ENCODE results near the gene HPGDS. TPM values are rescaled to one million over a fixed set of nuclear protein-coding genes. Genes with fewer than 3 reads are reported as not detected.
A peak's percentile ranks its signal among the peaks of the same experiment; 100 is the strongest.
"Not testable (repeated sequence)": the region's sequence is repeated elsewhere in the genome, so short reads cannot be mapped to it uniquely, and the experiment has no call there.

Gene HPGDS
- total RNA-seq, 2 experiments from 2014 or later, result 0.41 to 0.66 TPM

DNA sequence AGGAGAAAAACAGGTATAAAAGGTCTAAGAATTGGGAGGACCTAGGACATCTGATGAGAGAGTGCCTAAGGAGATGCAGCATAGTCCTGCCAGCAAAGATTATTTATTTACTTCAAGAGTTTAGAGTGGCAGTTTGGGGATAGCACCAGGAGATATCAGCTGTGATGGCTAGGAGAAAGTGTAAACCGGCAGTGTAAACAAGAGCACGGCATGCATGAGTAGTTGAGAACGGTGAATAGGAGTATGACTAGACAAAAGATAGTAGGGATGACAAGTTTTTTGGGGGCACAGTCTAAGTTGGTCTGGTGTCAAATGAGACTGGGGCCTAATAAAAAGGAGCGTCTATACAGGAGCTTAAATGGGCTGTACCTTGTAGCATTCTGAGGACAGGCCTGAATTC is 48.7 kb downstream of the HPGDS start:
- H3K9me3 Mint-ChIP-seq (ENCODE audit: low read depth); ATAC-seq; H3K27ac Mint-ChIP-seq; H3K4me1 Mint-ChIP-seq; DNase-seq; CTCF ChIA-PET; H3K4me3 Mint-ChIP-seq; H3K27me3 Mint-ChIP-seq: not testable (repeated sequence)
- H3K36me3 Mint-ChIP-seq, result peaks cover 18% of the 10 kb centered on the region

DNA sequence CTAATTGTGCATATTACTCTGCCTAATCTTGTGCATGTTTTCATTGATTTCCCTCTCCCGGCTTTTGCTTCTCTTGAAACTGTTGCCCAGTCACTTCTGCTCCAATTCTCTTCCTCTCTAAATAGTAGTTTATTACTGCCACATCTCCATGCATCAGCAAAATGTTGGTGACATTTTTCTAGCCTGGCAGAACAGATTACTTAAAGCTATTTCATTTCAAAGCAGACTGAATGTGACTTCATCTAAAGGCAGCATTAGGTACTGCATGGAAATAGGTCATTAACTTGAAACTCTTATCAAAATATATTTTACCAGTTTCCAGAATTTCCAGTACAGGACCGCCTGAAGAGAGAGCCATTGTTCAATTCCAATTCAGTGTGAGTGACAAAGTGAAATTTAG is 52.4 kb downstream of the HPGDS start:
- DNase-seq, result no peak
- ATAC-seq, result no peak
- peak overlapping the region; percentile 16 for H3K27ac Mint-ChIP-seq
- H3K4me1 Mint-ChIP-seq, result peaks cover 2% of the 10 kb centered on the region
- CTCF ChIA-PET, result no interaction called here
- H3K9me3 Mint-ChIP-seq (ENCODE audit: low read depth), result no peaks in the 10 kb centered on the region
- H3K4me3 Mint-ChIP-seq, result no peak overlapping the region
- no peaks in the 10 kb centered on the region for H3K27me3 Mint-ChIP-seq
- H3K36me3 Mint-ChIP-seq, result peaks cover 31% of the 10 kb centered on the region

DNA sequence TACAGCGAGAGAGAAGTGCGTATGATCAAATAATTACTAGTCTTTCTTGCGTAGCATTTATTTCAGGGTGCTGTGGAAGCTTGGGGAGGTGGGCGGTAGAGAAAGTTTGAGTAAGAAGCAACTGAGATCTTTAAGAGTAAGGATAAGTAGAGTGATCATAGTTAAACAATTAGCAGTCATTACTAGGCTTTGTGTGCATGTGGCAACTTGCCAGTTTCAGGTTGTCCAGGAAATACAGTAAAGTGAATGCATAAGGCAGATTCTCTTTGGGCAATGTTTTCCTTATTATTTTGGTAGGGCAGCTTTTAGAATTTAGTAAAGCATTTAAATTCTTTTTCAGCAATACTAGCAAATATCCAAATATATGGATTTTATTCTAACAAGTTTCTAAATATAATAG is 57.0 kb downstream of the HPGDS start:
- Mint-ChIP-seq H3K36me3 (peaks cover 46% of the 10 kb centered on the region), H3K9me3 (ENCODE audit: low read depth) (no peaks in the 10 kb centered on the region), H3K4me1 (peaks cover 5% of the 10 kb centered on the region), H3K4me3 (no peak overlapping the region), H3K27ac (no peak overlapping the region), H3K27me3 (no peaks in the 10 kb centered on the region)
- DNase-seq (no peak), ATAC-seq (no peak)
- CTCF ChIA-PET, result no interaction called here

DNA sequence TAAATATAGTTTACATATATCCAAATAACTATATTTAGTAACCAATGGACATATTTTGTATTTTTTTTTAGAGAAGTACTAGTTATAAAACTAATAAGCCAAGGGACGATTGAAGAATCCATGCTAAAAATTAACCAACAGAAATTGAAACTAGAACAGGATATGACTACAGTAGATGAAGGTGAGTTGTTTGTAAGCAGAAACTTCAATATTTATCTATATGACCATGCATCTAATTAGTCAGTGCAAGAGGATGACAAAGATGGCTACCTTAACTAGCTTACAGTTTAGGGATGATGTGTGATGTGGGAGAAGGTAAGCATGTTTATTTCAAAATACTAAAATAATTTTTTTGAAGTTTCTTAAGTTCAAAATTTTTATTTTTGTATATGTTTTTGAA is 57.7 kb downstream of the HPGDS start:
- H3K9me3 Mint-ChIP-seq (ENCODE audit: low read depth), result no peaks in the 10 kb centered on the region
- CTCF ChIA-PET, result no interaction called here
- peaks cover 43% of the 10 kb centered on the region for H3K36me3 Mint-ChIP-seq
- H3K4me1 Mint-ChIP-seq, result peaks cover 5% of the 10 kb centered on the region
- no peaks in the 10 kb centered on the region for H3K27me3 Mint-ChIP-seq
- ATAC-seq, result peak; percentile 33
- H3K27ac Mint-ChIP-seq, result no peak overlapping the region
- no peak for DNase-seq
- H3K4me3 Mint-ChIP-seq, result no peak overlapping the region

DNA sequence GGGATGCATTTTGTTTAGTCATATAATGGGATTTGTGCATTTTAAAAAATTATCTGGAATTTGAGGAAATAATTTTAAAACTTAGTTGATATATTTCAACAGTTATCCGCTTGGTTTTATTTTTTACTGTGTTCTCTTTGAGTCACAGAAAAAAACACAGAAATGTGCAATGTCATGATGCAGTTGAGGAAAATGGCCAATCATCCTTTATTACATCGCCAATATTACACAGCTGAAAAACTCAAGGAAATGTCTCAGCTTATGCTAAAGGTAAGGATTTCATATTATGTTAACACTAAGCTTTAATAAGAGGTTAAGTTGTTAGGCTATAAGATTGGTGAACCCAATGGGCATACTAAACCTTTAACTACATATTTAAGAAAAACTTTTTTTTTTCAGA is 63.9 kb downstream of the HPGDS start:
- Mint-ChIP-seq H3K36me3 (peaks cover 44% of the 10 kb centered on the region), H3K9me3 (ENCODE audit: low read depth) (no peaks in the 10 kb centered on the region), H3K4me1 (no peaks in the 10 kb centered on the region), H3K27me3 (no peaks in the 10 kb centered on the region), H3K4me3 (no peak overlapping the region), H3K27ac (no peak overlapping the region)
- ATAC-seq, result no peak
- no peak for DNase-seq
- CTCF ChIA-PET, result no interaction called here

DNA sequence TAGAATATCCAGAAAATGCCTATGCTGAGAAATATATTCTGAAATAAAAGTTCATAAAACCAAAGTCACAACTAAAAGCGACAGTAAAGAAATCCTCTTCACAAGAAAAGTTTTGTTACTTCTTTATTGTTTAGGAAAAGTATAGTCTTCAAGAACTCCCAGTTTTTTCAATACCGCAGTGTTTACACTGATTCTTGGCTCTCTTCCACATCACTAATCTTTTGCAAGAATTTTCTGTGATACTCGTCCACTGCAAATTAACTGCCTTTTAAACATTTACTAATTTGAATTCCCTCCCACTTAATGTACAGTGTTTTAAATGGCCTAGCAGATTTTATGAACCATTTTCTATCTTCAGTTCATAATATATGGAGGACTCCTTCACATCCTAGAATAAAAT is 65.1 kb downstream of the HPGDS start:
- no peaks in the 10 kb centered on the region for H3K4me1 Mint-ChIP-seq
- ATAC-seq, result no peak
- no peak for DNase-seq
- CTCF ChIA-PET, result no interaction called here
- H3K36me3 Mint-ChIP-seq, result peaks cover 38% of the 10 kb centered on the region
- H3K27ac Mint-ChIP-seq, result no peak overlapping the region
- H3K9me3 Mint-ChIP-seq (ENCODE audit: low read depth), result no peaks in the 10 kb centered on the region
- H3K27me3 Mint-ChIP-seq, result no peaks in the 10 kb centered on the region
- no peak overlapping the region for H3K4me3 Mint-ChIP-seq

DNA sequence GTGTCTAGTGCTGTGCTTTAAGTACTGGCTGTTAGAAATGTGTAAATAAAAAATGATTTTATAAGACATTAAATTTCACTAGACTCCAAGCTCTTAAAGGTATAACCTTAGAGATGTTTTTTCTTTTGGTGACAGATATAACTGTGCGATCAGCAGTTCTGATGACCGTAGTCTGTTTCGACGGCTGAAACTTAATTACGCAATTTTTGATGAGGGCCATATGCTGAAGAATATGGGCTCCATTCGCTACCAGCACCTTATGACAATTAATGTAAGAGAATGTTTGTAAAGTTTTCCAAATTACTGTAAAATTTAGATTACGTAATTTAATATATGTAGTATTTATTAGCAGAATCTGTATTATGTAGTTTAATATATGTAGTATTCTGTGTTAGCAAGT is 66.4 kb downstream of the HPGDS start:
- Mint-ChIP-seq H3K9me3 (ENCODE audit: low read depth) (no peaks in the 10 kb centered on the region), H3K4me3 (no peak overlapping the region), H3K27me3 (no peaks in the 10 kb centered on the region), H3K36me3 (peaks cover 34% of the 10 kb centered on the region), H3K4me1 (no peaks in the 10 kb centered on the region), H3K27ac (no peak overlapping the region)
- CTCF ChIA-PET, result no interaction called here
- DNase-seq, result no peak
- ATAC-seq, result no peak

DNA sequence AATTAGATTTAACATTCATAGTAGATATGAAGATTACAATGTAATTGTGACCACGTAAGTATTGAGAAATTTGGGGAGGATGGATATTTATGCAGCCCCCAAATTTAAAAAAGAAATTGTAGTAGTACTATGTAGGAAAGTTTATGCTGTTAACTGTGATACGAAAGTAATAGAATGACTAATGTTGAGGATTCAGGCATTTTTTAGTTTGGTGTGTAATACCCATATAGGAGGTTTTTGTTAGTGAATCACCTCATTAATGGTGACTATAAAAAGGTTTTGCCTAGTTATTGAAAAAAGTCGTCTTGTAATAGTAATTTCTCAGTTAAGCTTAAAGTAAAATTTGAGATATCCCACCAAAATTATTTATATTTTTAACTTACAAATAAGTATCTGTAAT is 67.7 kb downstream of the HPGDS start:
- Mint-ChIP-seq H3K4me3 (no peak overlapping the region), H3K4me1 (no peaks in the 10 kb centered on the region), H3K27me3 (no peaks in the 10 kb centered on the region), H3K36me3 (peaks cover 32% of the 10 kb centered on the region), H3K27ac (no peak overlapping the region), H3K9me3 (ENCODE audit: low read depth) (no peaks in the 10 kb centered on the region)
- CTCF ChIA-PET, result interaction anchor here (0.7 kb wide), 1 partner anchor 39 kb away, joined by 3 read pairs; no protein-coding TSS in a partner anchor
- ATAC-seq (no peak), DNase-seq (no peak)

DNA sequence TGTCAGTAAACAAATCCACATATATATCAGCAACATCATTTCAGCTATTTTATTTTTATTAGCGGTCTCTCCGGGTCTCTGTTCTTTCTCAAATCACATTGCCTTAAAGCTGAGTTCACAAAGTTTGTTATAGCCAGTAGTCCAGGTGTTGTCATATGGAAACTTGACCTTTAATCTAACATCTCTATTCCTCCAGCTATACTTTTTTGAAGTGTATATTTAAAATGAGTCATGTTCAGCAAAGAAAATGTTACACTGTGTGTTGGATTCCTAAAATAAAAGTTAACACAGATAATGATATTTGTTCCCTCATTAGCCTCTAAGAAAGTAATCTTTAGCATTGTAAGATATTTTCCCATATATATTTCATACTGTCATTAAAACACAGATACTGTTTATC is 71.4 kb downstream of the HPGDS start:
- CTCF ChIA-PET, result no interaction called here
- H3K4me1 Mint-ChIP-seq, result peaks cover 3% of the 10 kb centered on the region
- ATAC-seq, result no peak
- no peaks in the 10 kb centered on the region for H3K9me3 Mint-ChIP-seq (ENCODE audit: low read depth)
- peaks cover 18% of the 10 kb centered on the region for H3K36me3 Mint-ChIP-seq
- no peak overlapping the region for H3K27ac Mint-ChIP-seq
- H3K27me3 Mint-ChIP-seq, result no peaks in the 10 kb centered on the region
- no peak for DNase-seq
- no peak overlapping the region for H3K4me3 Mint-ChIP-seq

DNA sequence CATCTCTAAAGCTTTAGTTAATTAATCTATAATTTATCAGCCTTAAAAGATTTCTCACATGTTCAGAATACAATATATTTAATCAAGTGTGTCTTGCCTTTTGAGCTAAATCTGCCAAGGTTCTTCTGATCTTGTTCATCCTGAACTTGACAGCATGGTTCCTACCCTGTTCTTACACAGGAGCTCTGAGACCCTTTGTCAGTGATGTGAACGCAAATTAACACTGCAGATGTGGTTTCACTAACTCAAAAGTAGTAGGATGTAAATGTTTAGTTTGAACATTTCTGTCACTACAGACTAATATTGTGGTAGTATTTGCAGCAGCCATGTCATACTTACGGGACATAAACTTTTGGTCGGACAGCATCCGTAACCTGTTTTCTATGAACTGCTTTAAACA is 75.6 kb downstream of the HPGDS start:
- CTCF ChIA-PET, result no interaction called here
- Mint-ChIP-seq H3K27me3 (no peaks in the 10 kb centered on the region), H3K9me3 (ENCODE audit: low read depth) (no peaks in the 10 kb centered on the region), H3K4me3 (no peak overlapping the region), H3K27ac (no peak overlapping the region), H3K4me1 (peaks cover 3% of the 10 kb centered on the region), H3K36me3 (peaks cover 19% of the 10 kb centered on the region)
- DNase-seq, result no peak
- no peak for ATAC-seq

DNA sequence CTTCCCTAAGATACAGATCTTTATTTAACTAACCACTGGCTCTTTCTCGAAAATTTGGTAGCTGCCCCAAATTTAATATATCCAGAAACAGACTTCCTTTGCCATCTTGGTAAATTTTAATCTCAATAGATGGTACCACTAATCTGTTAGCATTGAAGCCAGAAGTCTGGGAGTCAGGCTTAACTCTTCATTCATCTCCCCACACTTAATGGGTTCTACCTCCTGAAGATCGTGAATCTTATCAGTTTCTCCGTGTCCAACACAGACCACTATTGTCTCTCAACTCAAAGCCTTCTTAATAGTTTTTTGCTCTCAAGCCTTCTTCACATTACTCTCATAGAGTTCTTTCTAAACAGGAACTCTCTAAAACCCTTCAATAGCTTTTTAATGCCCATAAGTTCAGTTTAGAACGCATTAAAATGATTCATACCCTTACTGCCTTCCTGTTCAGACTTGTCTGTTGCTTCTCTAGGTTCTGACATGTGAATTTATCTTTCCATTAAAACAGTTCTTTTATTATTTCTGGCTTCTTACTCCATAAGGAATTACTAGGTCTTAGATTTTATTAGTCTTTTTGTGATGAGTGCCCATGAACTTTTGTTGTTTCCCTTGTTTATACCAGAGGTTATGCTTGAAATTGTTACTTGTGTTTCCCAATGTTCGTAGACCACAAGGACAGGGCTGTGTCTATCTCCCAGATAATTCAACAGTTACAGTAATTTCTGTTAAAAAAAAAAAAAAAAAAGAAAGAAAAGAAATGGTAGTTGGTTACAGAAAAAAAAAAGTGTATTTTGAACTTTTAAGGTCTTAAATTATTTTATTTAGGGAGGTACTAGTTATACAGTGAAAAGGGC is 80.2 kb downstream of the HPGDS start:
- Mint-ChIP-seq H3K36me3 (peaks cover 16% of the 10 kb centered on the region), H3K27ac (no peak overlapping the region), H3K4me1 (peaks cover 3% of the 10 kb centered on the region), H3K4me3 (no peak overlapping the region), H3K9me3 (ENCODE audit: low read depth) (no peaks in the 10 kb centered on the region), H3K27me3 (no peaks in the 10 kb centered on the region)
- ATAC-seq (no peak), DNase-seq (no peak)
- CTCF ChIA-PET, result no interaction called here

DNA sequence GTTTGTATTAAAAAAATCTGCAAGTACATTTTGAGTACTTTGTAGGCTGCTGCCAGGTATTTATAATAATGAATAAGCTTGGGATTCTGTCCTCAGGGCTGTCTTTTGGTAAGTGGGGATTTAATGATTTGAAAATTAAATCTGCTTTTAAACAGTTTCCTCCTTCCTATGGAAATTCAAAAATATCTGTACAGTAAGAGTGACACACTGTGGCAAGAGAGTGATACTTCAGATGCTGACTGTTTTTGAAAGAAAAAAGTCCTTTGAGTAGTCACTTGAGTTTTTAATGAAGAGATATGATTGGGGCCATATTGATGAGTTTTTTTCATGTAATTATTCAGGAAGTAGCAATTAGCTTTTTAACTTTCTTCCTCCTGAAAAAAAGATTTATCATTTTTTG is 85.8 kb downstream of the HPGDS start:
- H3K27ac Mint-ChIP-seq, result no peak overlapping the region
- no peaks in the 10 kb centered on the region for H3K27me3 Mint-ChIP-seq
- no peak overlapping the region for H3K4me3 Mint-ChIP-seq
- H3K36me3 Mint-ChIP-seq, result peaks cover 17% of the 10 kb centered on the region
- DNase-seq (no peak), ATAC-seq (no peak)
- CTCF ChIA-PET, result no interaction called here
- H3K9me3 Mint-ChIP-seq (ENCODE audit: low read depth), result no peaks in the 10 kb centered on the region
- peaks cover 4% of the 10 kb centered on the region for H3K4me1 Mint-ChIP-seq

DNA sequence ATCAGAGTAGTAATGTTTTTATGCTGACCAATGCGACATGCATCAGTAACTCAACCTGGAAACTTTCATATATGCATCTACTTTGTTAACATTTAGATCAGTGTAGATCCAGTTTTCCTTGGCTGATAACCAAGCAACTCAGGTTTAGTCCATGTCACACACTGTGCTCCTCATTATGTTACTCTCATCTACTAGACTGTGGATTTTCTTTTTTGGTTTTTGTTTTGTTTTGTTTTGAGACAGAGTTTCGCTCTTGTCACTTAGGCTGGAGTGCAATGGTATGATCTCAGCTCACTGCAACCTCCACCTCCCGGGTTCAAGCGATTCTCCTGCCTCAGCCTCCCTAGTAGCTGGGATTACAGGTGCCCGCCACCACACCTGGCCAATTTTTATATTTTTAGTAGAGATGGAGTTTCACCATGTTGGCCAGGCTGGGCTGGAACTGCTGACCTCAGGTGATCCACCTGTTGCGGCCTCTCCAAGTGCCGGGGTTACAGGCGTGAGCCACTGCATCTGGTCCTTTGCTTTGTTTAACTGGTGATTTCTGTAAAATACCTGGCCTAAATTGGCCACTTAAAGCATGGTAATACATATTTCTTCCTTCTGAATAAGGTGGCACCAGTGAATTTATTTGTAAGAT is 86.4 kb downstream of the HPGDS start:
- ATAC-seq (peak; percentile 20), DNase-seq (no peak)
- Mint-ChIP-seq H3K4me1 (peaks cover 4% of the 10 kb centered on the region), H3K9me3 (ENCODE audit: low read depth) (no peaks in the 10 kb centered on the region), H3K27ac (no peak overlapping the region), H3K36me3 (peaks cover 18% of the 10 kb centered on the region), H3K4me3 (no peak overlapping the region), H3K27me3 (no peaks in the 10 kb centered on the region)
- CTCF ChIA-PET, result no interaction called here

DNA sequence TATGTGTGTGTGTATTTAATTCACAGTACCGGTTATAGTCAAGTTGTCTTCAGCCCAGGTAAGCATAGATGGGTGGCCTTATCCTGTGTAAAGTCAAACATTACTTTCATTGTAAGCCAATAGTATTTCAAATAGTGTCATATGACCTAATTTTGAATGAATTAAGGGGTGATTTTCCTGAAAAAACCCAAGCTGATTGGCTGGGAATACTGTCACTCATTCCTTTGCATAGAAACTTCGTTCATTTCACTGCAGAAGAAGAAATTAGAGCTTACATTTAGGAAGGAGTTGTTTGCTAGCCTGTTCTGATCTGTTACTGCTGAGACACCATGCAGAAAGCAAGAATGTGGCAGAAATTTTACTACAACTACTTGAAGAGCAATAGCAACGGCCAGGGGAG is 89.6 kb downstream of the HPGDS start:
- Mint-ChIP-seq H3K36me3 (peaks cover 32% of the 10 kb centered on the region), H3K27me3 (no peaks in the 10 kb centered on the region), H3K4me1 (peaks cover 9% of the 10 kb centered on the region), H3K4me3 (no peak overlapping the region), H3K27ac (no peak overlapping the region), H3K9me3 (ENCODE audit: low read depth) (no peaks in the 10 kb centered on the region)
- CTCF ChIA-PET, result no interaction called here
- ATAC-seq, result no peak
- DNase-seq, result no peak
